HepG2 (cell line): Measurements from ENCODE around the gene GRIK4. TPM values are rescaled to one million over a fixed set of nuclear protein-coding genes. Genes with fewer than 3 reads are reported as not detected.

ENCODE experiments used
- ATAC-seq: fragments of 200-7000 bp; cut with Tn5 transposase; 3 replicates; pipeline ENCODE4 v1.9.1; 2020; ENCODE audit warnings: mild to moderate bottlenecking, moderate library complexity
- BruUV-seq: library from RNA; stranded (reverse); fragments of 400-500 nt; replicated peaks from 2 replicates; lab custom pipeline; 2021; lab: Mats Ljungman, UMichigan
- CTCF ChIA-PET: fragments of 300-600 bp; formaldehyde crosslinking; extraction: SDS; loops from one replicate; lab custom pipeline; 2021; ENCODE audit warnings: low total read pairs, inconsistent platforms, low intra/inter-chr PET ratio; lab: Yijun Ruan, JAX
- POLR2A ChIA-PET: fragments of 350-600 bp; sonication (Branson Sonifier 250); formaldehyde crosslinking; loops from one replicate; lab custom pipeline; 2020; ENCODE audit warnings: antibody characterized with exemption, inconsistent platforms; lab: Yijun Ruan, JAX
- DNase-seq: peaks from one replicate; pipeline ENCODE4 v3.0.0-alpha.2; 2015; ENCODE audit warnings: low spot score
- FAIRE-seq: peaks from 3 replicates; lab custom pipeline; 2011; peaks lifted over from hg19 to GRCh38; lab: Jason Lieb, UNC
- H2AFZ ChIP-seq: one replicate; pipeline ENCODE4 v1.6.1; 2011; ENCODE audit warnings: low read length, inconsistent platforms
- H3K27ac ChIP-seq: fragments of 300-600 bp; 3 replicates; pipeline ENCODE4 v1.8.0; 2011; ENCODE audit warnings: mixed run types, mild to moderate bottlenecking, mixed read lengths, low read length, inconsistent platforms; ENCODE audit not compliant: insufficient read depth; ENCODE audit errors: extremely low read length
- H3K27me3 ChIP-seq, 2 experiments: fragments of 200-600 bp in 1 of 2; 2 replicates in 1 of 2; 3 replicates in 1 of 2; pipeline versions ENCODE4 v1.6.0 to v1.8.0; 2011; ENCODE audit warnings: low read length in 2 of 2, mild to moderate bottlenecking in 2 of 2, moderate library complexity in 2 of 2, inconsistent platforms in 1 of 2; ENCODE audit not compliant: insufficient read depth in 2 of 2, control insufficient read depth in 1 of 2
- H3K36me3 ChIP-seq, 2 experiments: fragments of 200-600 bp in 1 of 2; replicated peaks in 1 of 2; 2 replicates in 1 of 2; 3 replicates in 1 of 2; pipeline versions ENCODE4 v1.5.1 to v1.8.0; 2011; ENCODE audit warnings: low read length in 2 of 2, inconsistent platforms in 1 of 2; ENCODE audit not compliant: insufficient read depth in 2 of 2, control insufficient read depth in 1 of 2
- H3K4me1 ChIP-seq: 2 replicates; pipeline ENCODE4 v1.5.1; 2012; ENCODE audit warnings: low read length, inconsistent platforms; ENCODE audit not compliant: insufficient read depth
- H3K4me2 ChIP-seq: 2 replicates; pipeline ENCODE4 v1.6.0; 2011; ENCODE audit warnings: low read depth, low read length, inconsistent platforms
- H3K4me3 ChIP-seq, 3 experiments: fragments of 200-600 bp in 1 of 3; sonication (generic), shearing (Covaris generic) in 1 of 3; replicated peaks in 1 of 3; 2 replicates each; pipeline ENCODE4 v1.5.1; 2011 to 2016; ENCODE audit warnings: low read length in 3 of 3, inconsistent platforms in 2 of 3, low read depth in 2 of 3, mild to moderate bottlenecking in 2 of 3, control low read depth in 1 of 3, mixed read lengths in 1 of 3; ENCODE audit not compliant: insufficient read depth in 1 of 3
- H3K79me2 ChIP-seq: one replicate; pipeline ENCODE4 v1.6.1; 2011; ENCODE audit warnings: low read length, inconsistent platforms; ENCODE audit not compliant: insufficient read depth
- H3K9ac ChIP-seq: 2 replicates; pipeline ENCODE4 v1.6.0; 2011; ENCODE audit warnings: mild to moderate bottlenecking, low read depth, low read length, inconsistent platforms; ENCODE audit not compliant: insufficient read depth
- H3K9me3 ChIP-seq: 2 replicates; pipeline ENCODE4 v1.5.1; 2012; ENCODE audit warnings: mild to moderate bottlenecking, low read length
- H4K20me1 ChIP-seq: 2 replicates; pipeline ENCODE4 v1.6.0; 2011; ENCODE audit warnings: inconsistent platforms, mild to moderate bottlenecking, low read length, moderate library complexity; ENCODE audit not compliant: insufficient read depth
- GPN1 ChIP-seq: sonication (generic); formaldehyde crosslinking; IDR thresholded peaks from 2 replicates; pipeline ENCODE4 v1.5.1; 2020; ENCODE audit warnings: missing genetic modification reagents, borderline replicate concordance
- HNF4G ChIP-seq, 2 experiments: sonication (generic) in 1 of 2; formaldehyde crosslinking in 1 of 2; IDR thresholded peaks; 2 replicates each; pipeline versions ENCODE4 v1.4.0 to v1.6.1; 2011 to 2020; ENCODE audit warnings: borderline replicate concordance in 2 of 2, low read depth in 2 of 2, mild to moderate bottlenecking in 2 of 2, low read length in 1 of 2, missing genetic modification reagents in 1 of 2, moderate library complexity in 1 of 2
- NR3C1 ChIP-seq: sonication (generic); formaldehyde crosslinking; IDR thresholded peaks from 2 replicates; pipeline ENCODE4 v1.4.0; 2020; ENCODE audit warnings: missing genetic modification reagents
- POLR2AphosphoS5 ChIP-seq: IDR thresholded peaks from 2 replicates; pipeline ENCODE4 v1.6.1; 2012; ENCODE audit warnings: low read depth, low read length
- REXO4 ChIP-seq: sonication (generic); formaldehyde crosslinking; IDR thresholded peaks from 2 replicates; pipeline ENCODE4 v1.8.0; 2022; ENCODE audit warnings: missing genetic modification reagents, mild to moderate bottlenecking, borderline replicate concordance
- RFXANK ChIP-seq: IDR thresholded peaks from 2 replicates; pipeline ENCODE4 v1.6.1; 2016
- SAP130 ChIP-seq: IDR thresholded peaks from 2 replicates; pipeline ENCODE4 v1.6.1; 2016; ENCODE audit warnings: low read depth
- ZBTB10 ChIP-seq: sonication (generic); formaldehyde crosslinking; IDR thresholded peaks from 2 replicates; pipeline ENCODE4 v1.4.0; 2020; ENCODE audit warnings: missing genetic modification reagents, borderline replicate concordance
- ZNF33B ChIP-seq: sonication (generic); formaldehyde crosslinking; IDR thresholded peaks from 2 replicates; pipeline ENCODE4 v1.5.1; 2020; ENCODE audit warnings: mild to moderate bottlenecking, missing genetic modification reagents
- ZNF841 ChIP-seq: sonication (generic); formaldehyde crosslinking; IDR thresholded peaks from 2 replicates; pipeline ENCODE4 v1.8.1; 2023; ENCODE audit warnings: missing genetic modification reagents, borderline replicate concordance
- WGBS: methylation state at CpG from one replicate; pipeline ENCODE4 v1.1.6; 2017; ENCODE audit warnings: low lambda C conversion rate; 5-methylcytosine and 5-hydroxymethylcytosine counted together
- in situ Hi-C: cut with HindIII; loops from 2 replicates; pipeline ENCODE4 v1.10.0; 2017; ENCODE audit warnings: low pct_unique_long_range_greater_than_20kb; ENCODE audit not compliant: extremely low pct_ligation_motif_present
- intact Hi-C: fragments of 100-400 bp; cut with micrococcal nuclease; formaldehyde crosslinking; loops from one replicate; pipeline ENCODE4 v1.10.0; 2022; ENCODE audit not compliant: unreplicated experiment
- polyA plus RNA-seq, 8 experiments: library from polyadenylated mRNA; depleted of rRNA in 3 of 8; stranded (reverse) in 7 of 8; unstranded in 1 of 8; fragments of >200 nt; fragmentation: Illumina TruSeq in 4 of 8; extraction: Trizol in 4 of 8; gene quantifications; 2 replicates each; pipeline versions ENCODE4 v1.2.1 to v1.2.3, GENCODE V29; 2011 to 2016; ENCODE audit warnings: low read depth in 4 of 8, missing spikeins in 1 of 8, mixed read lengths in 1 of 8; ENCODE audit not compliant: insufficient read depth in 1 of 8
- total RNA-seq, 5 experiments: library from RNA; depleted of rRNA; stranded (reverse); fragments of >200 nt; fragmentation: Illumina TruSeq; extraction: Trizol; gene quantifications; 2 replicates each; pipeline ENCODE4 v1.2.3, GENCODE V29; 2016; ENCODE audit warnings: low read depth in 1 of 5
- TF ChIP-seq, protein P1 (sequence below): sonication (generic); formaldehyde crosslinking; IDR thresholded peaks from 2 replicates; pipeline ENCODE4 v1.4.0; 2020; ENCODE audit warnings: missing genetic modification reagents
- TF ChIP-seq, protein P2 (sequence below): conservative IDR thresholded peaks from 2 replicates; pipeline ENCODE4 v1.6.1; 2018; ENCODE audit warnings: missing genetic modification reagents
- TF ChIP-seq, protein P3 (sequence below): sonication (generic); formaldehyde crosslinking; IDR thresholded peaks from 2 replicates; pipeline ENCODE4 v1.8.1; 2022; ENCODE audit warnings: low read depth, mild to moderate bottlenecking, missing genetic modification reagents
- TF ChIP-seq, protein P4 (sequence below): sonication (generic); formaldehyde crosslinking; IDR thresholded peaks from 2 replicates; pipeline ENCODE4 v1.8.0; 2022; ENCODE audit warnings: missing genetic modification reagents, mild to moderate bottlenecking, inconsistent platforms, borderline replicate concordance
- TF ChIP-seq, protein P5 (sequence below): sonication (generic); formaldehyde crosslinking; IDR thresholded peaks from 2 replicates; pipeline ENCODE4 v1.4.0; 2020; ENCODE audit warnings: low read depth, mild to moderate bottlenecking, missing genetic modification reagents

GRIK4 gene
- total and polyA plus RNA-seq, 2 of the 13 experiments (the other 11 are each of a cell fraction or from before 2014, with no cell fraction given) = 0.04 to 0.07 TPM

DNA sequence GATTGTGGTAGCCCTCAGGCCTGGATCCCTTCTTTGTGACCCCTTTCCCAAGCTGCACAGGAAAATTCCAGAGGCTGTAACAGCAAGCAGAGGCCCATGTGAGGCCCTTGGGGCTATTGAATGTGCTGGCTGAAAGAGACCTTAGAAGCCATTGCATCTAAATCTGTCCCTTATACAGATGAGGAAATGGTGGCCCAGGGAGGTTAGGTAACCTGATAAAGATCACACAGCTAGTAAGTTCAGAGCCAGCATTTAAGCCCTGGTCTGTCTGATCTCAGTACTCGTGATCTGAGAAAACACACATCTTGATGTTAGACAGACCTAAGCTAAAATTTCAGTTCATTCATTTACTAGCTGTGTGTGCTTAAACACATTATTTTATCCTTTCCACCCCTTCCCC, 396.4 kb downstream of the GRIK4 start:
- H3K4me3 ChIP-seq = no peak overlapping the region
- H3K9ac ChIP-seq = no peak overlapping the region
- DNase-seq (no peak), ATAC-seq (no peak), FAIRE-seq (no peak)
- H3K9me3 ChIP-seq = no peaks in the 10 kb centered on the region
- H3K27me3 ChIP-seq = peaks cover 0 to 10% of the 10 kb centered on the region in 2 experiments; a peak in 2 of 5 replicates
- intact Hi-C loops (no loop called here), in situ Hi-C loops (no loop called here)
- H3K79me2 ChIP-seq = no peaks in the 10 kb centered on the region
- no peak overlapping the region for H3K27ac ChIP-seq
- CTCF ChIA-PET = no interaction called here
- 0% methylated on average over 1 of the region's 1 CpG for WGBS
- no TSS peak for BruUV-seq
- H4K20me1 ChIP-seq = no peaks in the 10 kb centered on the region
- no peak overlapping the region for H3K4me2 ChIP-seq
- no peaks in the 10 kb centered on the region for H3K36me3 ChIP-seq
- peaks cover 32% of the 10 kb centered on the region for H3K4me1 ChIP-seq
- H2AFZ ChIP-seq = no peak overlapping the region
- POLR2A ChIA-PET = interaction anchor here (0.6 kb wide), 1 partner anchor 1374 kb away, joined by 3 read pairs; no protein-coding TSS in a partner anchor
- TF ChIP-seq, protein P1, sequence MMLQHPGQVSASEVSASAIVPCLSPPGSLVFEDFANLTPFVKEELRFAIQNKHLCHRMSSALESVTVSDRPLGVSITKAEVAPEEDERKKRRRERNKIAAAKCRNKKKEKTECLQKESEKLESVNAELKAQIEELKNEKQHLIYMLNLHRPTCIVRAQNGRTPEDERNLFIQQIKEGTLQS (CRISPR knock-in tag) = no peak
- TF ChIP-seq RFXANK (CRISPR knock-in tag) = no peak
- TF ChIP-seq, protein P2, sequence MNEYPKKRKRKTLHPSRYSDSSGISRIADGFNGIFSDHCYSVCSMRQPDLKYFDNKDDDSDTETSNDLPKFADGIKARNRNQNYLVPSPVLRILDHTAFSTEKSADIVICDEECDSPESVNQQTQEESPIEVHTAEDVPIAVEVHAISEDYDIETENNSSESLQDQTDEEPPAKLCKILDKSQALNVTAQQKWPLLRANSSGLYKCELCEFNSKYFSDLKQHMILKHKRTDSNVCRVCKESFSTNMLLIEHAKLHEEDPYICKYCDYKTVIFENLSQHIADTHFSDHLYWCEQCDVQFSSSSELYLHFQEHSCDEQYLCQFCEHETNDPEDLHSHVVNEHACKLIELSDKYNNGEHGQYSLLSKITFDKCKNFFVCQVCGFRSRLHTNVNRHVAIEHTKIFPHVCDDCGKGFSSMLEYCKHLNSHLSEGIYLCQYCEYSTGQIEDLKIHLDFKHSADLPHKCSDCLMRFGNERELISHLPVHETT (CRISPR knock-in tag) = no peak
- TF ChIP-seq, protein P3, sequence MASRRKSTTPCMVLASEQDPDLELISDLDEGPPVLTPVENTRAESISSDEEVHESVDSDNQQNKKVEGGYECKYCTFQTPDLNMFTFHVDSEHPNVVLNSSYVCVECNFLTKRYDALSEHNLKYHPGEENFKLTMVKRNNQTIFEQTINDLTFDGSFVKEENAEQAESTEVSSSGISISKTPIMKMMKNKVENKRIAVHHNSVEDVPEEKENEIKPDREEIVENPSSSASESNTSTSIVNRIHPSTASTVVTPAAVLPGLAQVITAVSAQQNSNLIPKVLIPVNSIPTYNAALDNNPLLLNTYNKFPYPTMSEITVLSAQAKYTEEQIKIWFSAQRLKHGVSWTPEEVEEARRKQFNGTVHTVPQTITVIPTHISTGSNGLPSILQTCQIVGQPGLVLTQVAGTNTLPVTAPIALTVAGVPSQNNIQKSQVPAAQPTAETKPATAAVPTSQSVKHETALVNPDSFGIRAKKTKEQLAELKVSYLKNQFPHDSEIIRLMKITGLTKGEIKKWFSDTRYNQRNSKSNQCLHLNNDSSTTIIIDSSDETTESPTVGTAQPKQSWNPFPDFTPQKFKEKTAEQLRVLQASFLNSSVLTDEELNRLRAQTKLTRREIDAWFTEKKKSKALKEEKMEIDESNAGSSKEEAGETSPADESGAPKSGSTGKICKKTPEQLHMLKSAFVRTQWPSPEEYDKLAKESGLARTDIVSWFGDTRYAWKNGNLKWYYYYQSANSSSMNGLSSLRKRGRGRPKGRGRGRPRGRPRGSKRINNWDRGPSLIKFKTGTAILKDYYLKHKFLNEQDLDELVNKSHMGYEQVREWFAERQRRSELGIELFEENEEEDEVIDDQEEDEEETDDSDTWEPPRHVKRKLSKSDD = no peak
- no peak for TF ChIP-seq REXO4 (CRISPR knock-in tag)
- TF ChIP-seq, protein P4, sequence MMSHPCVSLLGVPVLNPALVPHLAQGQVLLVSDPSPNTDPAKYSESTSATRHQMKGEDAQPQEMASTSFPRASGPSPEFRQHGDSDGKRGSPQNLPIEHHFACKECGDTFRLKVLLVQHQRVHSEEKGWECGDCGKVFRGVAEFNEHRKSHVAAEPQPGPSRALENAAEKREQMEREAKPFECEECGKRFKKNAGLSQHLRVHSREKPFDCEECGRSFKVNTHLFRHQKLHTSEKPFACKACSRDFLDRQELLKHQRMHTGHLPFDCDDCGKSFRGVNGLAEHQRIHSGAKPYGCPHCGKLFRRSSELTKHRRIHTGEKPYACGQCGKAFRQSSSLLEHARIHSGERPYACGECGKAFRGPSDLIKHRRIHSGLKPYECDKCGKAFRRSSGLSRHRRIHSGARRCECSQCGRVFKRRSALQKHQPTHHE (CRISPR knock-in tag) = no peak
- no peak for TF ChIP-seq GPN1
- no peak for TF ChIP-seq ZNF841
- TF ChIP-seq ZNF33B (CRISPR knock-in tag) = no peak
- no peak for TF ChIP-seq ZBTB10 (CRISPR knock-in tag)
- no peak for TF ChIP-seq NR3C1 (CRISPR knock-in tag)
- no peak for TF ChIP-seq HNF4G (IDR thresholded peaks at IDR 0.05; ENCODE audit: borderline replicate concordance, low read depth, low read length)
- no peak for TF ChIP-seq HNF4G (CRISPR knock-in tag; IDR thresholded peaks at IDR 0.05; ENCODE audit: borderline replicate concordance, low read depth)
- TF ChIP-seq, protein P5, sequence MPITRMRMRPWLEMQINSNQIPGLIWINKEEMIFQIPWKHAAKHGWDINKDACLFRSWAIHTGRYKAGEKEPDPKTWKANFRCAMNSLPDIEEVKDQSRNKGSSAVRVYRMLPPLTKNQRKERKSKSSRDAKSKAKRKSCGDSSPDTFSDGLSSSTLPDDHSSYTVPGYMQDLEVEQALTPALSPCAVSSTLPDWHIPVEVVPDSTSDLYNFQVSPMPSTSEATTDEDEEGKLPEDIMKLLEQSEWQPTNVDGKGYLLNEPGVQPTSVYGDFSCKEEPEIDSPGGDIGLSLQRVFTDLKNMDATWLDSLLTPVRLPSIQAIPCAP = no peak
- no peak for TF ChIP-seq POLR2AphosphoS5
- TF ChIP-seq SAP130 = no peak
